Activated T-helper 1 cell treated with anti-CD3 and anti-CD28 coated beads, Interleukin-12 subunit alpha, Interleukin-12 subunit beta, Interleukin-2, Interleukin-4 antibody, amounts not matched to agents 30 ng/mL and 10 ng/mL and 1 ng/mL, durations not matched to agents 14 hours and 24 hours and 36 hours (primary cell): Measurements from ENCODE around the gene PRR9. TPM values are rescaled to one million over a fixed set of nuclear protein-coding genes. Genes with fewer than 3 reads are reported as not detected.

Source experiments
- DNase-seq: peaks from one replicate; pipeline ENCODE4 v3.0.0; 2021; ENCODE audit warnings: low spot score
- H3K27ac Mint-ChIP-seq: one replicate; pipeline ENCODE4 v1.8.0; 2021; ENCODE audit warnings: mild to moderate bottlenecking, mixed read lengths
- H3K27me3 Mint-ChIP-seq: one replicate; pipeline ENCODE4 v1.8.0; 2022; ENCODE audit warnings: mild to moderate bottlenecking, moderate library complexity, mixed read lengths; ENCODE audit not compliant: insufficient read depth
- H3K36me3 Mint-ChIP-seq: one replicate; pipeline ENCODE4 v1.8.0; 2021; ENCODE audit warnings: low read depth, mixed read lengths
- H3K4me1 Mint-ChIP-seq: one replicate; pipeline ENCODE4 v1.8.0; 2021; ENCODE audit warnings: low read depth, mixed read lengths
- H3K4me3 Mint-ChIP-seq: one replicate; pipeline ENCODE4 v1.8.0; 2021; ENCODE audit warnings: mild to moderate bottlenecking, moderate library complexity, mixed read lengths
- H3K9me3 Mint-ChIP-seq: one replicate; pipeline ENCODE4 v1.8.0; 2021; ENCODE audit warnings: mixed read lengths
- intact Hi-C: fragments of 100-400 bp; cut with micrococcal nuclease; formaldehyde crosslinking; loops from one replicate; pipeline ENCODE4 v1.15.1; 2024
- total RNA-seq: library from RNA; stranded (reverse); gene quantifications from 2 replicates; pipeline ENCODE4 v1.2.3, GENCODE V29; 2022

PRR9 gene
- total RNA-seq, 1 donor from 2014 or later, result not detected

GRCh38 chr1:153260585-153261280 is 43.3 kb downstream of the PRR9 start:
- peaks cover 27% of the 10 kb centered on the region for H3K4me1 Mint-ChIP-seq
- H3K27me3 Mint-ChIP-seq, result peaks cover 61% of the 10 kb centered on the region
- H3K36me3 Mint-ChIP-seq, result peaks cover 3% of the 10 kb centered on the region
- intact Hi-C loops, result no loop called here
- DNase-seq, result no peak
- H3K9me3 Mint-ChIP-seq, result no peaks in the 10 kb centered on the region
- peak overlapping the region; percentile 50 for H3K27ac Mint-ChIP-seq
- peak overlapping the region; percentile 15 for H3K4me3 Mint-ChIP-seq

GRCh38 chr1:153261281-153262069 is 44.1 kb downstream of the PRR9 start:
- H3K36me3 Mint-ChIP-seq, result peaks cover 3% of the 10 kb centered on the region
- no peak for DNase-seq
- intact Hi-C loops, result no loop called here
- peak overlapping the region; percentile 34 for H3K4me3 Mint-ChIP-seq
- H3K9me3 Mint-ChIP-seq, result no peaks in the 10 kb centered on the region
- peaks cover 63% of the 10 kb centered on the region for H3K27me3 Mint-ChIP-seq
- peaks cover 27% of the 10 kb centered on the region for H3K4me1 Mint-ChIP-seq
- no peak overlapping the region for H3K27ac Mint-ChIP-seq

DNA sequence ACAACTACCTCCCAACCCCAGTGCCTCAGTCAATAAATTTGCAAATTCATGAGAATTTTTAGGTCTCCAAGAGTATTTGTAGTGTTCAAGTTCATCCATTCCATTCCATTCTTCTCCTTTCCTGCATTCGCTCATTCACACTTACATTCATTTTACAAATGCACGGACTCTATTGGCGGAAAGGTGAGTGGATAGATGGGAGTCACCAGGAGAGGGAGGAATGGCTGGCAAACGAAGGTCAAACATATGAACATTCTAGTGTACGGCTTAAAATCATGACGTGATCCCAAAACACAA is 44.6 kb downstream of the PRR9 start:
- H3K9me3 Mint-ChIP-seq, result no peaks in the 10 kb centered on the region
- H3K36me3 Mint-ChIP-seq, result peaks cover 3% of the 10 kb centered on the region
- peaks cover 27% of the 10 kb centered on the region for H3K4me1 Mint-ChIP-seq
- no peak for DNase-seq
- peaks cover 68% of the 10 kb centered on the region for H3K27me3 Mint-ChIP-seq
- peak overlapping the region; percentile 34 for H3K4me3 Mint-ChIP-seq
- intact Hi-C loops, result no loop called here
- peak overlapping the region; percentile 8 for H3K27ac Mint-ChIP-seq

DNA sequence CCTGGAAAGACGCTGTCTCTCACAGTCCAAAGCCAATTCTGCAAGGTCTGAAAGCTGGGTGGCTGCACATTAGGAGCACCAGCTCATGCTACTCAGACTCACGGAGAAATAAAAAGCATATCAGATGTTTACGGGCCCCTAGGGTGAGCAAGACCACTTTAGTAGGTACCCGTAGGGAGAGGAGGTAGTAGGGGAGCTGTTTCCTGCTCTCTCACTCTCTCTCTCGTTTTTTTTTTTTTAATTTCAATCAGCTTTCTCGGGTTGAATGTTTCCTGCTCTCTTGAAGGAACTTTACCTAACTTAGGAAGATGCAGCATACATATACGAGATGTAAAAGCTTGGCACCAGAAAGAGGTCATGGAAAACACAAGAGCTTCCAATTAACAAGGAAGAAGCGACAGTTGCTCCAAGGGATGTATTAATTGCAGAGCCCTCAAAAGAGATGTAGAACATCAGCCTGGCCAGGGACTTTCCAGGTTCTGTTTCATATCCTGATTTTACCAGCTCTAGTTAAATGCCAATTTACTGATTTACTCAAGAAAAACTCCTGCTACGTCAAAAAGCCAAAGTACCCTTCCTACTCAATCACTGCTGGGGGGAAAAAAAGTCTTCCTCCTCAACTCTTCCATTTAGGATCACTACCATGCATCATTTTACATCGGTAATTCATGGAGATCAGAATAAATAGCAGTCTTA is 45.2 kb downstream of the PRR9 start:
- Mint-ChIP-seq H3K4me3 (peak overlapping the region; percentile 8), H3K4me1 (peaks cover 27% of the 10 kb centered on the region), H3K27ac (no peak overlapping the region), H3K36me3 (peaks cover 3% of the 10 kb centered on the region), H3K9me3 (no peaks in the 10 kb centered on the region), H3K27me3 (peaks cover 72% of the 10 kb centered on the region)
- intact Hi-C loops, result no loop called here
- no peak for DNase-seq

DNA sequence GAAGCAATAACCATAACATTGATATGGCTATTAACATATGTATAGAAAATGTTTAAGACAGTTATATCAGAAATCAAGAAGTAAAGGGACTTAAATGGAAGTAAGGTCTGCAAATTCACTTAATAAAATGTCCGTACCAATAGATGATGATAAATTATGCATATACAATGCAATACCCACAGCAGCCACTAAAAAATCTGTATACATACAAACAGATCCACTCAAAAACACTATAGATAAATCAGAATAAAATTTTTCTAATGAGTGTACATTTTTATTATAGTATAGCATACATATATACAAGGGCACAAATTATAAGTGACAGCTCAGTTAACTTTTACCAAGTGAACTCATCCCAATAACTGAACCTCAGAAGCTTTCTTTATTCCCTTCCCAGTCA is 48.1 kb downstream of the PRR9 start:
- H3K4me3 Mint-ChIP-seq, result no peak overlapping the region
- intact Hi-C loops, result no loop called here
- DNase-seq, result no peak
- H3K4me1 Mint-ChIP-seq, result peaks cover 23% of the 10 kb centered on the region
- peaks cover 1% of the 10 kb centered on the region for H3K36me3 Mint-ChIP-seq
- no peak overlapping the region for H3K27ac Mint-ChIP-seq
- H3K9me3 Mint-ChIP-seq, result no peaks in the 10 kb centered on the region
- peaks cover 67% of the 10 kb centered on the region for H3K27me3 Mint-ChIP-seq

Other genes with a start within 250 kb of the PRR9 start
- gene SPRR4, start 246.9 kb upstream of the PRR9 start, total RNA-seq, result not detected in 2 replicates
- not detected in 2 replicates for gene SPRR1A, start 233.5 kb upstream of the PRR9 start, total RNA-seq
- gene SPRR3, start 215.8 kb upstream of the PRR9 start, total RNA-seq, result not detected in 2 replicates
- gene SPRR1B, start 186.4 kb upstream of the PRR9 start, total RNA-seq, result not detected in 2 replicates
- gene SPRR2D, start 176.5 kb upstream of the PRR9 start, total RNA-seq, result not detected in 2 replicates
- not detected in 2 replicates for gene SPRR2A, start 160.1 kb upstream of the PRR9 start, total RNA-seq
- gene SPRR2B, start 146.0 kb upstream of the PRR9 start, total RNA-seq, result not detected in 2 replicates
- gene SPRR2E, start 123.1 kb upstream of the PRR9 start, total RNA-seq, result not detected in 2 replicates
- gene SPRR2F, start 104.1 kb upstream of the PRR9 start, total RNA-seq, result not detected in 2 replicates
- gene SPRR2G, start 66.7 kb upstream of the PRR9 start, total RNA-seq, result not detected in 2 replicates
- not detected in 2 replicates for gene LELP1, start 14.2 kb upstream of the PRR9 start, total RNA-seq
- gene LORICRIN, start 42.1 kb downstream of the PRR9 start, total RNA-seq, result not detected in 2 replicates
- gene PGLYRP3, start 95.4 kb downstream of the PRR9 start, total RNA-seq, result not detected in 2 replicates
- not detected in 2 replicates for gene PGLYRP4, start 131.3 kb downstream of the PRR9 start, total RNA-seq
- not detected in 2 replicates for gene S100A9, start 140.3 kb downstream of the PRR9 start, total RNA-seq
- gene S100A12, start 158.0 kb downstream of the PRR9 start, total RNA-seq, result not detected in 2 replicates
- gene S100A8, start 173.5 kb downstream of the PRR9 start, total RNA-seq, result not detected in 2 replicates
- gene S100A7A, start 198.9 kb downstream of the PRR9 start, total RNA-seq, result not detected in 2 replicates
- gene S100A7, start 243.1 kb downstream of the PRR9 start, total RNA-seq, result not detected in 2 replicates